HG03457 (cell line): Measurements from ENCODE around the gene ATP13A2.
"Not testable (repeated sequence)": the region's sequence is repeated elsewhere in the genome, so short reads cannot be mapped to it uniquely, and the experiment has no call there.

Source experiments
- ATAC-seq: cut with Tn5 transposase; IDR thresholded peaks from one replicate; pipeline ENCODE4 v1.9.1; 2021; ENCODE audit warnings: moderate number of reproducible peaks; ENCODE audit not compliant: unreplicated experiment

ATP13A2 gene

GRCh38 chr1:16961297-16962133, 50.2 kb downstream of the ATP13A2 start:
- ATAC-seq = no peak

GRCh38 chr1:16960560-16961296, 51.0 kb downstream of the ATP13A2 start:
- no peak for ATAC-seq

GRCh38 chr1:16958475-16958874, 53.3 kb downstream of the ATP13A2 start:
- ATAC-seq = no peak

GRCh38 chr1:16957731-16958130, 54.0 kb downstream of the ATP13A2 start:
- ATAC-seq = no peak

- no peak for ATAC-seq
Measured at GRCh38 chr1:16956775-16957174, 55.0 kb downstream of the ATP13A2 start.

- ATAC-seq = no peak
Measured at GRCh38 chr1:16955186-16955585, 56.5 kb downstream of the ATP13A2 start.

- no peak for ATAC-seq
Measured at GRCh38 chr1:16954579-16954978, 57.1 kb downstream of the ATP13A2 start.

GRCh38 chr1:16952376-16952775, 59.4 kb downstream of the ATP13A2 start:
- ATAC-seq = not testable (repeated sequence)

GRCh38 chr1:16949026-16949425, 62.7 kb downstream of the ATP13A2 start:
- ATAC-seq = not testable (repeated sequence)

GRCh38 chr1:16948282-16948891, 63.3 kb downstream of the ATP13A2 start:
- ATAC-seq = not testable (repeated sequence)

- no peak for ATAC-seq
Measured at GRCh38 chr1:16946646-16947045, 65.1 kb downstream of the ATP13A2 start.

GRCh38 chr1:16946185-16946584, 65.5 kb downstream of the ATP13A2 start:
- ATAC-seq = not testable (repeated sequence)

- not testable (repeated sequence) for ATAC-seq
Measured at GRCh38 chr1:16945512-16945911, 66.2 kb downstream of the ATP13A2 start.

- no peak for ATAC-seq
Measured at GRCh38 chr1:16944038-16944437, 67.7 kb downstream of the ATP13A2 start.

GRCh38 chr1:16939386-16940180, 72.1 kb downstream of the ATP13A2 start:
- ATAC-seq = not testable (repeated sequence)

- ATAC-seq = no peak
Measured at GRCh38 chr1:16938351-16939321, 73.1 kb downstream of the ATP13A2 start.

GRCh38 chr1:16936580-16936979, 75.1 kb downstream of the ATP13A2 start:
- not testable (repeated sequence) for ATAC-seq
